Panc1 (cell line): Measurements from ENCODE around the gene RND1. TPM values are rescaled to one million over a fixed set of nuclear protein-coding genes. Genes with fewer than 3 reads are reported as not detected.

Experiments
- ATAC-seq: fragments of 200-7000 bp; cut with Tn5 transposase; 2 replicates; pipeline ENCODE4 v1.9.1; 2020; ENCODE audit warnings: mild to moderate bottlenecking, moderate library complexity
- BruUV-seq: library from RNA; stranded (reverse); fragments of 400-500 nt; replicated peaks from 2 replicates; lab custom pipeline; 2021; lab: Mats Ljungman, UMichigan
- CTCF ChIA-PET: fragments of 300-600 bp; sonication (Branson Sonifier 250); formaldehyde crosslinking; loops from one replicate; lab custom pipeline; 2022; ENCODE audit warnings: antibody characterized with exemption; lab: Charles Lee
- POLR2A ChIA-PET: fragments of 300-600 bp; sonication (Branson Sonifier 250); formaldehyde crosslinking; loops from one replicate; lab custom pipeline; 2022; ENCODE audit warnings: antibody characterized with exemption; lab: Charles Lee
- DNase-seq: peaks from one replicate; pipeline ENCODE4 v3.0.0-alpha.2; 2010; ENCODE audit warnings: low read depth, low spot score
- H3K27ac ChIP-seq: 2 replicates; pipeline ENCODE4 v1.5.1; 2011; ENCODE audit warnings: mild to moderate bottlenecking, low read length, inconsistent platforms
- H3K27me3 ChIP-seq: fragments of 200-500 bp; sonication (Bioruptor generic); 2 replicates; pipeline ENCODE4 v1.6.0; 2014; ENCODE audit warnings: low read length, inconsistent platforms; ENCODE audit not compliant: control insufficient read depth, insufficient read depth
- H3K36me3 ChIP-seq: fragments of 200-500 bp; sonication (Bioruptor generic); 2 replicates; pipeline ENCODE4 v1.5.1; 2014; ENCODE audit warnings: inconsistent platforms, mild to moderate bottlenecking, low read length, moderate library complexity; ENCODE audit not compliant: control insufficient read depth, insufficient read depth
- H3K4me1 ChIP-seq: 2 replicates; pipeline ENCODE4 v1.5.1; 2011; ENCODE audit warnings: inconsistent platforms, mild to moderate bottlenecking, low read length, moderate library complexity; ENCODE audit not compliant: control insufficient read depth, insufficient read depth
- H3K4me3 ChIP-seq, 2 experiments: 2 replicates each; pipeline ENCODE4 v1.5.1; 2011 to 2012; ENCODE audit warnings: low read depth in 2 of 2, low read length in 2 of 2, mild to moderate bottlenecking in 2 of 2, inconsistent platforms in 1 of 2, moderate library complexity in 1 of 2
- H3K9me3 ChIP-seq: fragments of 200-500 bp; sonication (Bioruptor generic); 2 replicates; pipeline ENCODE4 v1.5.1; 2014; ENCODE audit warnings: low read depth, mild to moderate bottlenecking, inconsistent platforms, low read length, moderate library complexity; ENCODE audit not compliant: control insufficient read depth, insufficient read depth
- POLR2AphosphoS5 ChIP-seq: IDR thresholded peaks from 2 replicates; pipeline ENCODE4 v1.6.1; 2012; ENCODE audit warnings: mild to moderate bottlenecking, low read depth, low read length, moderate library complexity
- SIN3A ChIP-seq: IDR thresholded peaks from 2 replicates; pipeline ENCODE4 v1.6.1; 2012; ENCODE audit warnings: low read depth, mild to moderate bottlenecking, low read length, moderate library complexity, borderline replicate concordance; ENCODE audit not compliant: insufficient read depth
- TCF7L2 ChIP-seq: IDR thresholded peaks from 2 replicates; pipeline ENCODE4 v1.6.1; 2011; ENCODE audit warnings: mild to moderate bottlenecking, low read depth, low read length, inconsistent platforms
- in situ Hi-C: cut with HindIII; loops from 2 replicates; pipeline ENCODE4 v1.10.0; 2016; ENCODE audit warnings: low sequenced_read_pairs, low pct_unique_long_range_greater_than_20kb
- intact Hi-C: fragments of 100-400 bp; cut with micrococcal nuclease; formaldehyde crosslinking; loops from one replicate; pipeline ENCODE4 v1.10.0; 2022; ENCODE audit not compliant: unreplicated experiment
- total RNA-seq: library from RNA; stranded (reverse); gene quantifications from one replicate; pipeline ENCODE4 v1.2.1, GENCODE V29; 2021; ENCODE audit not compliant: unreplicated experiment
- TF ChIP-seq, protein P1 (sequence below), 2 experiments: IDR thresholded peaks; 2 replicates each; pipeline ENCODE4 v1.6.1; 2011 to 2012; ENCODE audit warnings: low read depth in 2 of 2, control low read depth in 1 of 2, low read length in 1 of 2, mild to moderate bottlenecking in 1 of 2, moderate library complexity in 1 of 2; ENCODE audit not compliant: insufficient read depth in 1 of 2
- TF ChIP-seq, protein P2 (sequence below): fragments of 450-650 bp; IDR thresholded peaks from 2 replicates; pipeline ENCODE4 v1.5.1; 2017; ENCODE audit warnings: mild to moderate bottlenecking

Gene RND1
- total RNA-seq, 1 experiment from 2014 or later, result 0.44 TPM

DNA sequence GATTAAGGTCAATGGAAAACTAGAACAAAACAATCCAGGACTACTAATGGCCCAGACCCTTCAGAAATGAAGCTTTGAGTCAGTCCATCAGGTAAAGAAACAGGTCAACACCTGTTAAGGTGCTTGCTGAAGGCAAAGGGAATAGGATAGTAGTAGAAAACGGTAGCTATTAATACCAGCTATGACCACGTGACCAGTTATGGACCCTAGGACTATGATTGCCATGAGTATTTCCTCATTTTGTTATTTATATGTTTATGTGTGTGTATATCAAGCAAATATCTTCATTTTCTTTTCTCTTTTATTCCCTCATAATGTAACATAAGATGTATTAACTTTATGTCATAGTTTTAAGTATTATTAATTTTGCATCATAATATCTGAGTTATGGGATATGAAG, 34.0 kb upstream of the RND1 start:
- CTCF ChIA-PET, result interaction anchor here (1.9 kb wide), 1 partner anchor 9 kb away, joined by 4 read pairs; no protein-coding TSS in a partner anchor
- no peak for ATAC-seq

DNA sequence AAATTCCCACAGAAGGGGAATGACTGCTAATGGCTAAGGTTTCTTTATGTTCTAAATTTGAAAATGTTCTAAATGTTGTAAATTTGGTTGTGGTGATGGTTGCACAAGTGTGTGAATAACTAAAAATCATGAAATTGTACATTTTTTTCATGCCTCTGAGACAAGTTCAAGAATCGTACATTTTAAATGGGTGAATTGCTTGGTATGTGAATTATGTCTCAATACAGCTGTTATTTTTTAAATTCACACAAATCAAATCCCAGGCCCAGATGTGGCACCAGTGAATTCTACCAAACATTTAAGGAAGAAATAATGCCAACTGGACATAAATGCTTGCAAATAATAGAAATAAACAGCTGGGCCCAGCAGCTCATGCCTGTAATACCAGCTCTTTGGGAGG, 28.6 kb upstream of the RND1 start:
- Histone ChIP-seq H3K9me3 (no peaks in the 10 kb centered on the region), H3K4me1 (no peaks in the 10 kb centered on the region), H3K27me3 (peaks cover 4% of the 10 kb centered on the region), H3K36me3 (no peaks in the 10 kb centered on the region), H3K4me3 (no peak overlapping the region), H3K27ac (no peak overlapping the region)
- DNase-seq (no peak), ATAC-seq (no peak)
- intact Hi-C loops, result no loop called here
- ChIA-PET POLR2A (no interaction called here), CTCF (interaction anchor here (1.1 kb wide), 1 partner anchor 9 kb away, joined by 3 read pairs; no protein-coding TSS in a partner anchor)
- no TSS peak for BruUV-seq
- in situ Hi-C loops, result no loop called here
- TF ChIP-seq SIN3A, result no peak
- TF ChIP-seq, protein P1, sequence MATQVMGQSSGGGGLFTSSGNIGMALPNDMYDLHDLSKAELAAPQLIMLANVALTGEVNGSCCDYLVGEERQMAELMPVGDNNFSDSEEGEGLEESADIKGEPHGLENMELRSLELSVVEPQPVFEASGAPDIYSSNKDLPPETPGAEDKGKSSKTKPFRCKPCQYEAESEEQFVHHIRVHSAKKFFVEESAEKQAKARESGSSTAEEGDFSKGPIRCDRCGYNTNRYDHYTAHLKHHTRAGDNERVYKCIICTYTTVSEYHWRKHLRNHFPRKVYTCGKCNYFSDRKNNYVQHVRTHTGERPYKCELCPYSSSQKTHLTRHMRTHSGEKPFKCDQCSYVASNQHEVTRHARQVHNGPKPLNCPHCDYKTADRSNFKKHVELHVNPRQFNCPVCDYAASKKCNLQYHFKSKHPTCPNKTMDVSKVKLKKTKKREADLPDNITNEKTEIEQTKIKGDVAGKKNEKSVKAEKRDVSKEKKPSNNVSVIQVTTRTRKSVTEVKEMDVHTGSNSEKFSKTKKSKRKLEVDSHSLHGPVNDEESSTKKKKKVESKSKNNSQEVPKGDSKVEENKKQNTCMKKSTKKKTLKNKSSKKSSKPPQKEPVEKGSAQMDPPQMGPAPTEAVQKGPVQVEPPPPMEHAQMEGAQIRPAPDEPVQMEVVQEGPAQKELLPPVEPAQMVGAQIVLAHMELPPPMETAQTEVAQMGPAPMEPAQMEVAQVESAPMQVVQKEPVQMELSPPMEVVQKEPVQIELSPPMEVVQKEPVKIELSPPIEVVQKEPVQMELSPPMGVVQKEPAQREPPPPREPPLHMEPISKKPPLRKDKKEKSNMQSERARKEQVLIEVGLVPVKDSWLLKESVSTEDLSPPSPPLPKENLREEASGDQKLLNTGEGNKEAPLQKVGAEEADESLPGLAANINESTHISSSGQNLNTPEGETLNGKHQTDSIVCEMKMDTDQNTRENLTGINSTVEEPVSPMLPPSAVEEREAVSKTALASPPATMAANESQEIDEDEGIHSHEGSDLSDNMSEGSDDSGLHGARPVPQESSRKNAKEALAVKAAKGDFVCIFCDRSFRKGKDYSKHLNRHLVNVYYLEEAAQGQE (IDR thresholded peaks at IDR 0.05; ENCODE audit: insufficient read depth in 1 of 2, low read depth in 2 of 2, low read length in 1 of 2), result no peak
- TF ChIP-seq, protein P2, sequence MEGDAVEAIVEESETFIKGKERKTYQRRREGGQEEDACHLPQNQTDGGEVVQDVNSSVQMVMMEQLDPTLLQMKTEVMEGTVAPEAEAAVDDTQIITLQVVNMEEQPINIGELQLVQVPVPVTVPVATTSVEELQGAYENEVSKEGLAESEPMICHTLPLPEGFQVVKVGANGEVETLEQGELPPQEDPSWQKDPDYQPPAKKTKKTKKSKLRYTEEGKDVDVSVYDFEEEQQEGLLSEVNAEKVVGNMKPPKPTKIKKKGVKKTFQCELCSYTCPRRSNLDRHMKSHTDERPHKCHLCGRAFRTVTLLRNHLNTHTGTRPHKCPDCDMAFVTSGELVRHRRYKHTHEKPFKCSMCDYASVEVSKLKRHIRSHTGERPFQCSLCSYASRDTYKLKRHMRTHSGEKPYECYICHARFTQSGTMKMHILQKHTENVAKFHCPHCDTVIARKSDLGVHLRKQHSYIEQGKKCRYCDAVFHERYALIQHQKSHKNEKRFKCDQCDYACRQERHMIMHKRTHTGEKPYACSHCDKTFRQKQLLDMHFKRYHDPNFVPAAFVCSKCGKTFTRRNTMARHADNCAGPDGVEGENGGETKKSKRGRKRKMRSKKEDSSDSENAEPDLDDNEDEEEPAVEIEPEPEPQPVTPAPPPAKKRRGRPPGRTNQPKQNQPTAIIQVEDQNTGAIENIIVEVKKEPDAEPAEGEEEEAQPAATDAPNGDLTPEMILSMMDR, result no peak
- TF ChIP-seq TCF7L2, result no peak
- TF ChIP-seq POLR2AphosphoS5, result no peak

More for the DNA sequence above, 34.0 kb upstream of the RND1 start:
- no TSS peak for BruUV-seq
- Histone ChIP-seq H3K4me3 (no peak overlapping the region), H3K9me3 (no peaks in the 10 kb centered on the region), H3K36me3 (no peaks in the 10 kb centered on the region), H3K4me1 (no peaks in the 10 kb centered on the region), H3K27ac (no peak overlapping the region), H3K27me3 (no peaks in the 10 kb centered on the region)
- in situ Hi-C loops, result no loop called here
- TF ChIP-seq SIN3A (no peak), TCF7L2 (no peak), POLR2AphosphoS5 (no peak)
- TF ChIP-seq, protein P2, result no peak
- TF ChIP-seq, protein P1 (IDR thresholded peaks at IDR 0.05; ENCODE audit: insufficient read depth in 1 of 2, low read depth in 2 of 2, low read length in 1 of 2), result no peak
- POLR2A ChIA-PET, result interaction anchor here (0.6 kb wide), 2 partner anchors 46 to 94 kb away, joined by 3 read pairs; no protein-coding TSS in a partner anchor
- DNase-seq, result no peak
- intact Hi-C loops, result no loop called here
